ACHN (cell line): Measurements from ENCODE around the gene PRDM10.
"Not testable (repeated sequence)": the region's sequence is repeated elsewhere in the genome, so short reads cannot be mapped to it uniquely, and the experiment has no call there.

ENCODE experiments used
- DNase-seq: peaks from one replicate; pipeline ENCODE4 v3.0.0-alpha.2; 2015
- in situ Hi-C: cut with HindIII; loops from 2 replicates; pipeline ENCODE4 v1.10.0; 2017; ENCODE audit warnings: low sequenced_read_pairs, low pct_ligation_motif_present, low pct_unique_long_range_greater_than_20kb

Gene PRDM10

DNA sequence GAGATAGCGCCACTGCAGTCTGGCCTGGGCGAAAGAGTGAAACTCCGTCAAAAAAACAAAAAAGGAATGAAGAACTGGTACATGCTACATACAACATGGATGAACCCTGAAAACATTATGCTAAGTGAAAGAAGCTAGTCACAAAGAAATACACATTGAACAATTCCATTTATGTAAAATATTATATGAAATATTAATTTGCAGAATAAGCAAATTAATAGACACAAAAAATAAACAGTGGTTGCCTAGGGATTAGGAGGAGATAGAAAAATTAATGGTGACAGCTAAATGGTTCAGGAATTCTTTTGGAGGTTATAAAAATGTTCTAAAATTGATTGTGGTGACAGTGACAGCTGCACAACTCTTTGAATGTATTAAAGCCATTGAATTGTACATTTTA, 14.7 kb downstream of the PRDM10 start:
- in situ Hi-C loops: no loop called here
- no peak for DNase-seq

DNA sequence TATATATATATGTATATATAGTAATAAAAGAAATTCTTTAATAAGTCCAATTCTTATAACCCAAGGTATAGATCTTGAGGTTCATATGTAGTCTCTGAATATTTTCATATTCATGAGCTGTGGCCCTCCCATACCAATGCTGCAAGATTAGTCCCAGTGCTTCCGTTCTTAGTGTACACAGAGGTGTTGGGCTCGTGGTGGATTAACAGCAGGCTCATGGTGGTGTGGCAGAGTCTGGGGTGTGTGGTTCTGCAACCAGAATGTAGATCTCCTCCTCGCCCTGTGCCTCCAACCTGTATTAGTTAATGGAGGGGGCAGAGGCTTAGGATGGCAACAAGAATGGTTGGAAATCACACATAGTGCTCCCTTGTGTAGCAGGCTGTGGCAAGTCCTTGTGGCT, 16.8 kb downstream of the PRDM10 start:
- no peak for DNase-seq
- in situ Hi-C loops: no loop called here

DNA sequence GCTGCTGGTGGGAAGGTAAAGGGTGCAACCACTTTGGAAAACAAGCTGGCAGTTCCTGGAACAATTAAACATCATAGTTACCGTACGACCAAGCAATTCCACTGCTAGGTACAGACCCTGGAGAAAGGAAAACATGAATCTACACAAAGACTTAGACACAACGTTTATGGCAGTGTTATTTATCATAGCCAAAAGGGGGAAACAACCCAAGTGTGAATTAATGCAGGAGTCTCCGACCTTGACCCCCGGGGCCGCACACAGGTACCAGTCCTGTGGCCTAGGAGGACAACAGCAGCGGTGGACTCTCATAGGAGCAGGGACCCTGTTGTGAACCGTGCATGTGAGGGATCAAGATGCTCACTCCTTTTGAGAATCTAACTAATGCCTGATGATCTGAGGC, 22.5 kb downstream of the PRDM10 start:
- in situ Hi-C loops: no loop called here
- no peak for DNase-seq

DNA sequence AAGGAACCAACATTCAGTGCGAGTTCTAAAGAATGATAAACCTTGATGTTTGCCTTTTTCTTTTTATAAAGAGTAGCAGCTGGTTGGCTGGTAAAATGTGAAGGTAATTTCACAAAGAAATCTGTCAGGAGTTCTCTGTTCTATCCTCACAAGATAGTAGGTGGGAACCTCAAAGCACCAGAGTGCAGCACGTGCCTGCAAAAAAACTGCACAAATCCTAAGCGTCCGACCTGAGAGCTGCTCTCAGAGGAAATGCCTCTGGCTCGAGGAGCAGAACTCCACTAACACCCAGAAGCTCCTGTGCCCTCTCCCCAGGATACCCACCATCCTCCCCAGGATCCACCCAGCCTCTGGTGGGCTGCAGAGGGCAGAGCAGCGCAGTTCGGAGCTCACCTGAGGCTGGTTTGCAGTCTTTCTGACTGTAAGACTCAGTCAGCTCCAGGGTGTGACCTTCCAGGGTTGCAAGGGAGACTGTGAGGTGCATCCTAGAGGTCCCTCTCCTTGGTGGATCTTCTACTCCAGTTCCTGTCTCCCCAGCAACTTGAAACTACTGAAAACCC, 23.5 kb downstream of the PRDM10 start:
- in situ Hi-C loops: no loop called here
- no peak for DNase-seq

DNA sequence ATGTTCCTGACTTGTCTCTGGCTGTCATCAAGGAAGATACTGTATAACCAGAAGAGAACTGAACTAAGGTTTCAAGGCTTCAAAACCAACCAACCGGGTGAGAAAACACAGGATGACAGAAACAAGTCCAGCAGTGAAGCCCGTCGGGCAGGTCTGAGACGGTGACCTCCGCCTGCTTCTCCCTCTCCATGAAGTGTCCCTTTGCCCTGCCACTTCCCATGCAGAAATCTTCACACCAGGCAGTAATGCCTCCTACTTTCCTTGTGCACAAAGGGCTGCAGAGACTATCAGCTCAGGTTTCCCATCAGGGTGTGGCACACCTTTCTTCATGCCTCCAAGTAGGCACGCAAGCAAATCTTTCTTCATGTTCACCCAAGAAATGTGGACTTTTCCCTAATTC, 24.2 kb downstream of the PRDM10 start:
- DNase-seq: no peak
- in situ Hi-C loops: no loop called here

DNA sequence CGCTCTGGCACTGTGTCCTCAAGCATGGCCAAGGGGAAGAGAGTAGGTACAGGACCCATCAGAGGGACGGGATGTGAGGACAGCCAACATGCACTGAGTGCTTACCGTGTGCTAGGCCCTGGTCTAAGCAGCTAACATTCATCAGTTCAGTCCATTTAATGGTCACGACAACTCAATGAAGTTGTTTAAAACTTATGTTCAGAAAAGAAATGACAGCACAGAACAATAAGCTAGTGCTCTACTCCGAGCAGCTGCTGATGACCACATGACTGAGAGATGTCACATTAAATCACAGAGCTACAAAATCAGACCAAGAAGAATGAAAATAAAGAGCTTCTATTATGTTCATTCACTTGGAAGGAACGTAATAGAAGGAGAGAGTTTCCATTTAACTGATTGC, 26.3 kb downstream of the PRDM10 start:
- DNase-seq: no peak
- in situ Hi-C loops: no loop called here

DNA sequence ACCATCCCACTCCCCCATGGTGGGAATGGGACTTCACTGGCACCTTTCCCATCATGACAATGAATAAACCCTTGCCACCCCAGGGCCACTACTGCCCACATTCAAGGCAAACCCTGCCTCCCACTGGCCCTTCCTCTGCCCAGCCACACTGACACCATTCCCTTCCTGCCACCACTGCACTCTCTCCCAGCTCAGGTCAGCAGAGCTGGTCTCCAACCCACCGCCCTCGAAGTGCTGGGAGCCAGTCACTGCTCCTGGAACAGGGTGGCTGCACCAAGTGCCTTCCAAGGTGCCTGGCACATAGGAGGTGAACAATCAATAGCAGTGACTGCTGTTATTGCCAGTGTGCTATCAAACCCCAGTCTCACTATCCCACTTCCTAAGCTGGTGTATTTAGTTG, 27.1 kb downstream of the PRDM10 start:
- no peak for DNase-seq
- in situ Hi-C loops: no loop called here

DNA sequence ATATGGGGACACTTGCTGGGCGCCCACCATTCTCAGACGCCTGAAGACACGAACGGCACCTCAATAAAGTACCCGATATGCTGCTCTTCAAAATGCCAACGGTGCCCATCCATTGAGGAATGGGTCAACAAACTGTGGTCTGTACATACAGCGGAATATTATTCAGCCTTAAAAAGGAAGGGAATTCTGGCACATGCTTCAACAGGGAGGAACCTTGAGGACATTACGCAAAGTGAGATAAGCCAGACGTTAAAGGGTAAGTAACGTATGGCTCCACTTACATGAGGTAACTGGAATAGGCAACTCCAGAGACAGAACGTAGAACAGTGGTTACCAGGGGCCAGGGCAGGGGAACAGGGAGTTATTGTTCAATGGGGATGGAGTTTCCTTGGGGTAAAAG, 28.0 kb downstream of the PRDM10 start:
- in situ Hi-C loops: no loop called here
- no peak for DNase-seq

DNA sequence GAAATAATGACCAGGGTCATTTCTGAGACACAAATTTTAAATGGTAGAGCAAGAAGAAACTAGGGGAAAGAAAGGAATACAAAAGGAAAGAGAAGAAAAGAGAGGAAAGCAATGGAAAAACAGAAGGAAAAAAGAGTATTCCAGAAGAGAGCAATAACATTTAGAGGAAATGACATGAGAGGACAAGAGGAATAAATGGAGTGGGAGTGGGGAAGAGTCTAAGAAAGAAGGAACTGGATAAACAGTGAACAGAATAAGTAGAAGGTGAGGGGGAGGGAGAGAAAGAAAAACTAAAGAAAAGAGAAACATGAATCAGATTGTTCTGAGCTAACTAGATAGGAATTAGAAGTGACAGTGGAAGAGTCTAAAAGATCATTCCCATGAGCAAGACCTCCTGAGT, 28.4 kb downstream of the PRDM10 start:
- no peak for DNase-seq
- in situ Hi-C loops: no loop called here

DNA sequence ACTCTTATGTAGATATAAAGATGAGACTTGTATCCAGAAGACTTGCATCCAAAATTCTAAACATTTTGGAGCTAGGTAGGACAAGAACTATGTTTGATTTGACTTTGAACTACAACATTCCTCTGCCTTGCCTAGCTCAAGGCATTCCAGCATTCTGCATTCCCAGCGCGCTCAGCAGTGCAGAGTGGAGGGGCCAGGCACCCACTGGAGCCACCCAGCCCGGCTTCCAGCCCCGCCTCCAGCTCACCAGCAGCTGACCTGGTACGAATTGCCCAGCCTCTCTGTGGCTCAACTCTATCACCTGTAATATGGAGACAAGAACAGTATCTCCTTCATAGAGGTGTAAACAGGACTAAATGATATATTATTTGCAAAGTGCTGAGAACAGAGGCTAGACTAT, 28.8 kb downstream of the PRDM10 start:
- in situ Hi-C loops: no loop called here
- DNase-seq: no peak

DNA sequence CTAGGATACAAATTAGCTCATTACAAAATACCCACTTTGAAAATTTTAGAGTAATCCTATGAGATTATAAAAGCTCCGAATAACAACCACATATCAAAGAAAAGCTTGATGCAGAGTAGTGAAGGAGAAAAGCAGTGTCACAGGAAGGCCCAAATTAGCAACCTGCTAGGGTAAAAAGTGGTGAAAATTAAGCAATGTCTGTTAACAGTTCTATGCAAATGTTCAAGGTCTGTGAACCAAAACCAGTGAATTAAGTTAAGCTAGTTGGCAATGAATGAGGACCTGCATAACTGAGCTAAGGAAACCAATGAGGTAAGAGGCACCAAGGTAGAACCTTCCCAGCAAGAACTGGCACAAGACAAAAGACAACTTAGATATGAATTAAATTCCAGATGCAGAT, 29.6 kb downstream of the PRDM10 start:
- no peak for DNase-seq
- in situ Hi-C loops: no loop called here

DNA sequence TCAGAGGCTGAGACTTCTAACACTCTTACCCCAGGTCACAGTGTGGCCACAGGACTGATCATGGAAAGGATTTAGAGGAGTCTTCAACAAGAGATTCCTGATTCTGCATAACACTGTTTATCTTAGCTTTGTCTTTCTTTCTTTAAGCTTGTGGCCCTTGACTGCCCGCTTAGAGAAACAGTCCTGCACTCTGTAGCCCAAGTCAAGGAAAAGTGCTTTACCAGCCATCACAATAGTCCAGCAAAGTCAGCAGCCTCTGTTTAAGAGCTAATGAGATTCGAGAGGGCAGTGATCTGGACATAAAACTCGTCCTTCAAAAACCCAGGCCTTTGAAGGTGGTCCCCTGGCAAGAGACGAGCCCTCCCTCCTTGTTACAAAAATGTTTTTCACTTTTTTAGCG, 30.0 kb downstream of the PRDM10 start:
- no peak for DNase-seq
- in situ Hi-C loops: no loop called here

DNA sequence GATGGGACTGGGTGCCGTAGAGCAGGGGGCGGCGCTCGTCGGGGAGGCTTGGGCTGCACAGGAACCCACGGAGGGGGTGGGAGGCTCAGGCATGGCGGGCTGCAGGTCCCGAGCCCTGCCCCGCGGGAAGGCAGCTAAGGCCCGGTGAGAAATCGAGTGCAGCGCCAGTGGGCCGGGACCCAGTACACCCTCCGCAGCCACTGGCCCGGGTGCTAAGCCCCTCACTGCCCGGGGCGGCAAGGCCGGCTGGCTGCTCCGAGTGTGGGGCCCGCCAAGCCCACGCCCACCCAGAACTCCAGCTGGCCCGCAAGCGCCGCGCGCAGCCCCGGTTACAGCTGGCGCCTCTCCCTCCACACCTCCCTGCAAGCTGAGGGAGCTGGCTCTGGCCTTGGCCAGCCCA, 30.8 kb downstream of the PRDM10 start:
- DNase-seq, in situ Hi-C loops: not testable (repeated sequence)

DNA sequence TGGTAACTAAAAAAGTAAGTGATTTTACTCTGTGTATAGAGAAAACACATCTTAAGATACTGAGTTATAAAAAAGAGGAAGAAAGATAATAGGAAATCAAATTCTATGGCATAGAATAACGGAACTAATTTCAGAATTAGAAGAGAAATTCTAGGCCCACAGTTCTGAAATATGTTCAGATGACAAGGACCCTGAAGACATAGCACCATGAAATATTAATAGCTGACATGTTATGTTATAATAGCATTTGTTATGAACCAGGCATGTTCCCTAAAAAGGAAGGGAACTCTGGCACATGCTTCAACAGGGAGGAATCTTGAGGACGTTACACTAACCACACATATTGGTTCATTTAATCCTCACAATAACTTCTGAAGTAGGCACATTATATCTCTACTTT, 32.7 kb downstream of the PRDM10 start:
- no peak for DNase-seq
- in situ Hi-C loops: no loop called here

DNA sequence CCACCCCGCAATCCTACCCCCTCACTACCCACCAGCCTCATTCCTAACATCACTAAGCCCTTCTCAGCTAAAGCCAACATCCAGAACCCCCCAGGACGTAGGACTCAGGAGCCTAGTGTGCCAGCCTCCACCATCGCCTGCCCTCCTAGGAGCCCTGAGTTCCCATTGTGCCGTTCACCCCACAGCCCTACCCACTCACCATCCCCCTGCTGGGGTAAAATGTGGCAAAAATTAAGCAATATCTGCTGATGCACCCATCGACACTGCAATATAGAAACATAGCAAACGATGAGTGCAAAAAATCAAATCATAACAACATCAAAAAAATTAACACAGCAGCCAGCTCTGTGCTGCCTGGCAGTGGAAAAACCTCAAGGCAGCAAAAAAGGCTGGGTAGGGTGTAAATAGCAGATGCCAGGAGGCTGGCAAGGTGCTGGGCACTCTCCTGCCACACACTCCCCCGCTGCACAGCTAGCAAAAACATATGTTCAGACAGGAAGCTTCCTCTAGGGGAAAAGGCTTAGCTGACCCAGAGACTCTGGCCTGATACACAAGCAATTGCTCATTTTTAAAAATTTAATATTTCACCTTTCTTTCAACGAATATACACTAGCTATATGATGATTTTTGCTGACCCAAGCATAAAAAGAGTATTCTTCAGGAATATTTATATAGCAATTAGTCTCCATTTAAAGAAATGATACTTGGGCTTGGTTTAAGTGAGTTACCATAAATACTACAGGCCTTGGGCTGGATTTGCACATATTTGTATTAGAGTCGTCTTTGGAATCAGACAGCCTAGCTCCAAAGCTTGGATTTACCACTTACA, 33.8 kb downstream of the PRDM10 start:
- in situ Hi-C loops: no loop called here
- no peak for DNase-seq

DNA sequence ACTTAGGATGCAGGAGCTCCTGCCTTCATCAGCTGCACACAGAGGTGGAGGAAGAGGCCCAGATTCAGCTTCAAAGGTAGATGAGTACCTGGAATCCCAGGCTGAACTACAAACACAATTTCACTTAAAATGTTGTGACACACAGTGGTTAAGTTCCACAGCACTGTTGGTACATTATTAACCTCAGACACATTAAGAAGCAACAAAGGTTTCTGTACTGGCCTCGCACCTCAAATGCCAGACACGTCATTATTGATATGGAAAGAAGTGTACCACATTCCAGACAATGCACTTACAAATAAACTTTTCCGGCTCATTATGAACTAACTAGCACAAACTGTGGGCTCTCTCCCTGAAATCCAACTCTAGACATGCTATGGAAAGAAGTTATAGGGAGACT, 34.6 kb downstream of the PRDM10 start:
- in situ Hi-C loops: no loop called here
- DNase-seq: peak; percentile 12

DNA sequence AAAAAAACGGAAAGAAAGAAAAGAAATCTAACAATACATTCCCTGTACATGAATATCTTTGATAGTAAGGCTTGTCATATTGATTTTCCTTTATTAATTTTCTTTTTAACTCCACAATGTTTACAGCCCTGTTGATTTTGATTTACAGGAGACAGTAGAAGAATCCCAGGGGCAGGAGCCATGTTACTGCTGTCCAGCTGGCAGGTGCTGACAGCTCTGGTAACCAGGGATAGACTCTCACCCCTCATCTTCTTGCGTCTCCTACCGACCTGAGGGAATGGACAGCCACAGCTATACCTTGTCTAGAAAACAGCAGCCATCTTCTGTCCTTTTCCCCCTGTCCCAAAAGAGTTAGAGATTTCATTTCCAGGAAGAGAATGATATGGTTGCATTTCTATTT, 37.4 kb downstream of the PRDM10 start:
- in situ Hi-C loops: no loop called here
- no peak for DNase-seq

DNA sequence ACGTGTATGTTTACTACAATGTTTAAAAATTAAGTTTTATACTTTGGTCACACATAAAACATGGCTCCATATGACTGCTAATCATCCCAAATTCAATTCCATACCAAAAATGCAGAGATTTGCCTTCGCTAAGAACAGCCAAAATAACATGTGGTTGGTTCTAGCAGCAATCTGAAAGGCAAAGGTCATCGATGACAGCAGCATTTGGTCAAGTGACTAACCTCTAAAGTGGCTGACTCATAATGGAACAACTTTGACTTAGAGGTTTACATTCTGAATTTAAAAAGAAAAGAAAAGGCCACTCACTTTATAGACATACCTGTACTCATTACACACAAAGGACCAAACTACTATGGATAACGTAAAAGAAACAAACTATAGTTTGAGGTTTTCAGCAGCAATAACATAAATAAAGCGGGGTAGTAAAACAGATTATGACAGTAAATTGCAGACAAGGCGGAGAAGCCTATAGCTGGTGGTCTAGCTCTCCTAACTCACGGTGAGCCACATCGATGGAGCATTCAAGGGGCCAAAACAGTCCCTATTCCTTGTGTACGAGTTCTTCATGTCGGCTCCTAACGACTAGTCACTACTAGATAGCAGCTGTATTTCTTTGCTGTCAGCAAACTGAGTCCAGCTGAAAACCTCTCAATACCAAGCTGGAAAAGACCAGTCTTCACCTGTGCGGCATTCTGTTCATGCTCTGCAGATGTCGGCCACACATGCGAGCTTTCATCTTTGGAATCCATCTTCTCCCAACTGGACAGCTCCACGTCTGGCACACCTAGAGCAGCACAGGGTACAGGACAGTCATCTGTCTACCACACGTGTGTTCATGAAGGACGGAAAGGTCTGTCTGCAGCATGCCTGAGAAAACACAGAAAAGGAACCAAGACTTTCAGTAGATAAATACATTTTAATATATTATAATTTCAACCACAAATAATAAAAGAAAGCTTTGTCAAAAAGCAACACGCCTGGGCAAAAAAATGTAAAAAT, 42.1 kb downstream of the PRDM10 start:
- DNase-seq: peak; percentile 84
- in situ Hi-C loops: no loop called here

DNA sequence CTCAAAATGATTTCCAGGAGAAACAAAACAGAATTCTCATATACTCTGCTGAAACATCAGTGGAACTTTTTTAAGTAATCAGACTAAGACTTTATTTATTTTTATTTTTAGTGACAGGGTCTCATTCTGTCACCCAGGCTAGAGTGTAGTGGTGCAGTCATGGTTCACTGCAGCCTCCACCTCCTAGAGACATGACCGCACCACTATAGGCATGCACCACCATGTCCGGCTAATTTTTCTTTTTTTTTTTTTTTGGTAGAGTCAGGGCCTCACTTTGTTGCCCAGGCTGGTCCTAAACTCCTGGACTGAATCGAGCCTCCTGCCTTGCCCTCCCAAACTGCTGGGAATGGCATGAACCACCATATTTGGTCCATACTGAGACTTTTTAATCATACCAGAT, 42.9 kb downstream of the PRDM10 start:
- DNase-seq: peak; percentile 52
- in situ Hi-C loops: no loop called here
